HG03469 (cell line): ENCODE data around the gene SLFN14.
"Not testable (repeated sequence)": the region's sequence is repeated elsewhere in the genome, so short reads cannot be mapped to it uniquely, and the experiment has no call there.

Source experiments
- ATAC-seq: cut with Tn5 transposase; IDR thresholded peaks from one replicate; pipeline ENCODE4 v1.9.1; 2021; ENCODE audit warnings: mild to moderate bottlenecking, moderate library complexity, moderate number of reproducible peaks; ENCODE audit not compliant: unreplicated experiment

SLFN14 gene

GRCh38 chr17:35559495-35560210 is 966 bp downstream of the SLFN14 start:
- no peak for ATAC-seq

GRCh38 chr17:35557353-35557752 is 3.3 kb downstream of the SLFN14 start:
- no peak for ATAC-seq

- no peak for ATAC-seq
Measured at GRCh38 chr17:35555691-35556090, 4.9 kb downstream of the SLFN14 start.

GRCh38 chr17:35554668-35555067 is 6.0 kb downstream of the SLFN14 start:
- ATAC-seq: no peak

GRCh38 chr17:35553310-35553709 is 7.3 kb downstream of the SLFN14 start:
- no peak for ATAC-seq

- no peak for ATAC-seq
Measured at GRCh38 chr17:35548978-35549377, 11.6 kb downstream of the SLFN14 start.

- no peak for ATAC-seq
Measured at GRCh38 chr17:35548208-35548810, 12.3 kb downstream of the SLFN14 start.

GRCh38 chr17:35546487-35546886 is 14.1 kb downstream of the SLFN14 start:
- ATAC-seq: no peak

GRCh38 chr17:35545150-35545549 is 15.5 kb downstream of the SLFN14 start:
- ATAC-seq: no peak

GRCh38 chr17:35543856-35544255 is 16.8 kb downstream of the SLFN14 start:
- no peak for ATAC-seq

- ATAC-seq: no peak
Measured at GRCh38 chr17:35542990-35543389, 17.6 kb downstream of the SLFN14 start.

- no peak for ATAC-seq
Measured at GRCh38 chr17:35541434-35541833, 19.2 kb downstream of the SLFN14 start.

GRCh38 chr17:35540589-35541404 is 19.8 kb downstream of the SLFN14 start:
- ATAC-seq: no peak

- ATAC-seq: no peak
Measured at GRCh38 chr17:35539659-35540026, 21.0 kb downstream of the SLFN14 start.

- ATAC-seq: no peak
Measured at GRCh38 chr17:35537601-35538141, 22.9 kb downstream of the SLFN14 start, which contains the start of gene SLFN12L. SLFN12L (minus strand) TSS chr17:35537678; CDS start chr17:35522364, 15,314 bp downstream.

- no peak for ATAC-seq
Measured at GRCh38 chr17:35536664-35537171, 23.9 kb downstream of the SLFN14 start.

- ATAC-seq: not testable (repeated sequence)
Measured at GRCh38 chr17:35535406-35535805, 25.2 kb downstream of the SLFN14 start.

- ATAC-seq: no peak
Measured at GRCh38 chr17:35534576-35535093, 26.0 kb downstream of the SLFN14 start.

- no peak for ATAC-seq
Measured at GRCh38 chr17:35531160-35531559, 29.5 kb downstream of the SLFN14 start.

- ATAC-seq: no peak
Measured at GRCh38 chr17:35529866-35530265, 30.8 kb downstream of the SLFN14 start.

- not testable (repeated sequence) for ATAC-seq
Measured at GRCh38 chr17:35529326-35529725, 31.3 kb downstream of the SLFN14 start.
